GM19238 (cell line): ENCODE results near the gene VPS52.
"Not testable (repeated sequence)": the region's sequence is repeated elsewhere in the genome, so short reads cannot be mapped to it uniquely, and the experiment has no call there.

Experiments used
- DNase-seq: peaks from one replicate; pipeline ENCODE4 v3.0.0; 2011; ENCODE audit warnings: low spot score; ENCODE audit not compliant: insufficient read length

VPS52 gene

DNA sequence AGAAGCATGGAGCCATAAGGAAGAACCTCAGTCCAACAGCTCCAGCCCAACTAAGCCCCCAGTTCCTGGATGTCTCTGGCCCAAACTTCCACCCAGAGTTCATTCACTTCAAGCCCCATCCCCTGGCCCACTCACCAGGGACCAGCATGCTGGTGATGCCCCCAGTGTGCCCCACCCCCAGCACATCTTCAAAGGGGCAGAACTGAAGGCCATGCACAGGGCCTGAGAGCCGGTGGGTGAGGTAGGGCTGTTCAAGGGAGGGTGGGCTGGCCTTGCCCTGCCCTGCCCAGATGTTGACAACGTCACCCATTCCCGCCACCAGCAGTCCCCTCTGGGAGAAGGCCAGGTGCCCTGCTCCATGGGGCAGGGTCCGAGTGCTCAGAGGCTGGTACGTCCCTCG, 8.9 kb upstream of the VPS52 start:
- no peak for DNase-seq

GRCh38 chr6:33279971-33280511, 8.4 kb upstream of the VPS52 start:
- no peak for DNase-seq

- no peak for DNase-seq
Measured at GRCh38 chr6:33279257-33279695, 7.6 kb upstream of the VPS52 start.

DNA sequence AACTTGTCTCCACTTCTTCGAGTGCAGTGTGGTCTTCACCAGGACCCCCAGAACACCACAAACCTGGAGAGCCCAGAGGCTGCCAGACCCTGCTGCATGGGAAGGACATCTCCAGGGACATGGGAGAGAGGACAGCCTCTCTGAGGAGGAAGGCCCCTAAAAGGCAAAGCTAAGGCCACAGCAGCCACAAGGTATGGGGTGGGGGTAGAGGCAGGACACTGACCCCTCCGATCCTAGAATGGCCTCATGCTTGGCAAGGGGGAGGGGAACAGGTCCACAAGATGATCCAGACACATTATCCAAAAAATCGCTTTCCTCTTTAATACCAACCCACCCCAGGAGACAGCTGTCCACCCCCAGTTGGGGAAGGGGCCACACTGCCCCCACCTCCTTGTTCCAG, 7.1 kb upstream of the VPS52 start:
- no peak for DNase-seq

GRCh38 chr6:33278392-33278741, 6.7 kb upstream of the VPS52 start:
- no peak for DNase-seq

DNA sequence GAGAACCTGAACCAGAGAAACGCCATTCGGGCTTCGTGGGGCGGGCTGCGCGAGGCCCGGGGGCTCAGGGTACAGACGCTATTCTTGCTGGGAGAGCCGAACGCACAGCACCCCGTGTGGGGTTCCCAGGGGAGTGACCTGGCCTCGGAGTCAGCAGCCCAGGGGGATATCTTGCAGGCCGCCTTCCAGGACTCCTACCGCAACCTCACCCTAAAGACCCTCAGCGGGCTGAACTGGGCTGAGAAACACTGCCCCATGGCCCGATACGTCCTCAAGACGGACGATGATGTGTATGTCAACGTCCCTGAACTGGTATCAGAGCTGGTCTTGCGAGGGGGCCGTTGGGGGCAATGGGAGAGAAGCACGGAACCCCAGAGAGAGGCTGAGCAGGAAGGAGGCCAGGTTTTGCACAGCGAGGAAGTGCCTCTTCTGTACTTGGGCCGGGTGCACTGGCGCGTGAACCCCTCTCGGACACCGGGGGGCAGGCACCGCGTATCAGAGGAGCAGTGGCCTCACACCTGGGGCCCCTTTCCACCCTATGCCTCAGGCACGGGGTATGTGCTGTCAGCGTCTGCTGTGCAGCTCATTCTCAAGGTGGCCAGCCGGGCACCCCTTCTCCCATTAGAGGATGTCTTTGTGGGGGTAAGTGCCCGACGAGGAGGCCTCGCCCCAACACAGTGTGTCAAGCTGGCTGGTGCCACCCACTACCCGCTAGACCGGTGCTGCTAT, 6.2 kb upstream of the VPS52 start:
- no peak for DNase-seq

DNA sequence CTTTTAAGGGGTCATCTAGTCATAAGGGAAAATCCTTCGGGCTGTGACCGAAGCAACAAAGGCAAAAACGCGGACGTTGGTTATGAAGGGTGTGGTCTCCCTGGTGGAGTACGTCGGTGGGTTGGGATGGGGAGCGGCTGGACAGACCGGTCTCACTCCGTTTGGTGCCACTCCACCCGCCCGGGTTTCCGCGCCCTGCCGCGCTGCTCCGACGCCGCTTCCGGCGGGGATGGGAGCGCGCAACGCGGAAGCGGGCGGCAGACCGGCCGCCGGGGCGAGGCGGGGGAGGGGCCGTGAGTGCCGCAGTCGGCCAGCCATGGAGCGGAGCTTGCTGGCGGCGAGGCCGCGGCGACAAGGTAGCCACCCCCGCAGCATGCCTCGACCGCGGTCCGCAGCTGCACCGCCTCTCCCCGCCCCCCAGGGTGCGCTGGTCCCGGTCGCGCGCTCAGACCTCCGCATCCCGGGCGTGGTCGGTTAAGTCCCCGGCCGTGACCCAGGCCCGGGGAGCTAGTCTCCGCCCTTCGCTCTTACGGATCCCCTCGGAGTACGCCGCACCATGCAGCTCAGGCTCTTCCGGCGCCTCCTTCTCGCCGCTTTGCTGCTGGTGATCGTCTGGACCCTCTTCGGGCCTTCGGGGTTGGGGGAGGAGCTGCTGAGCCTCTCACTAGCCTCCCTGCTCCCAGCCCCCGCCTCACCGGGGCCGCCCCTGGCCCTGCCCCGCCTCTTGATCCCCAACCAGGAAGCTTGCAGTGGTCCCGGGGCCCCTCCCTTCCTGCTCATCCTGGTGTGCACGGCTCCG, 5.4 kb upstream of the VPS52 start, which contains the start of gene B3GALT4:
B3GALT4 (plus strand) TSS at position 260 of the 799 bp plus-strand sequence; CDS start at position 557, 297 bp downstream.
- DNase-seq, result peak; percentile 73

- no peak for DNase-seq
Measured at GRCh38 chr6:33276581-33276863, 4.8 kb upstream of the VPS52 start.

- not testable (repeated sequence) for DNase-seq
Measured at GRCh38 chr6:33275795-33276580, 4.3 kb upstream of the VPS52 start.

DNA sequence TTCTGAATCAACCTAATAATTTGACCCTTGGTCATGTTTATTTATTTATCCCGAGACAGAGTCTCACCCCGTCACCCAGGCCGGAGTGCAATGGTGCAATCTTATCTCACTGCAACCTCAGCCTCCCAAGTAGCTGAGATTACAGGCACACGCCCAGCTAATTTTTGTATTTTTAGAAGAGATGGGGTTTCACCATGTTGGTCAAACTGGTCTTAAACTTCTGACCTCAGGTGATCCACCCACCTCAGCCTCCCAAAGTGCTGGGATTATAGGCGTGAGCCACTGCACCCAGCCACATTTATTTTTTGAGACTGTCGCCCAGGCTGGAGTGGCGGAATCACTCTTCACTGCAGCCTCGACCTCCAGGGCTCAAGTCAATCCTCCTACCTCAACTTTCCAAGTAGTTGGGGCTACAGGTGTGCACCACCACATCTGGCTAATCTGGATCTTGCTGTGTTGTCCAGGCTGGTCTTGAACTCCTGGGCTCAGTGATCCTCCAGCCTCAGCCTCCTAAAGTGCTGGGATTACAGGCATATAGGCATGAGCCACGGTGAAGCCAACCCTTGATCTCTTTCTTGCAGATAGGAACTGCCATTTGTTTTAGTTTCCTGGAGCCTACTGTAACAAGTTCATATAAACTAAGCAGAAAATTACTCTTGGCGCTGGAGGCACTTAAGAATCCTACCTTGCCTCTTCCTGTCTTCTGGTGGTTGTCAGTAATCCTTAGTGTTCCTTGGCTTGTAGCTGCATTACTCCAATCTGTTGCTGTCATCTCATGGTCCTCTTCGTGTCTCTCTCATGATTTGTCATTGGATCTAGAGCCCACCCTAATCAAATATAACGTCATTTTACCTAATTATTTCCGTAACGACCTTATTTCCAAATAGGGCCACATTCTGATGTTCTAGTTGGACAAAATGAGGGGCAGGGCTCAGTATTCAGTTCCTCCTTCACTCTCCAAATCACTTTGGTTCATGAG, 2.5 kb upstream of the VPS52 start:
- no peak for DNase-seq

GRCh38 chr6:33273129-33273923, 1.6 kb upstream of the VPS52 start:
- DNase-seq, result no peak

- no peak for DNase-seq
Measured at GRCh38 chr6:33272275-33273128, 826 bp upstream of the VPS52 start.

DNA sequence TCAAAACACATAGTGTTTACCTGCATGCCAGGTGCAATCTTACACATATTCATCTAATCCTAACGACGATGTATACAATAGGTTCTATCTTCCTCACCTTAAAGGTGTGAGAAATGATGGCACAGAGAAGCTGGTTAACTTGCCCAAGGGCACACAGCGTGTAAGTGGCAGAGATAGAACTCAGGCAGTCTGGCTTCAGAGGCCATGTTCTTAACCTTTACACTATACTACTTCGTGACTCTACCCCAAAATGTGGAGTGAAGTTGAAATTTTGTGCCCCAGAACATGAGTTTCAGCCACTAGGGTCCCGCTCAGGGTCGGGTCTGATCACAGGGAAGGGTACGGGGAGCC, 584 bp downstream of the VPS52 start:
- no peak for DNase-seq

GRCh38 chr6:33264015-33264414, 7.7 kb downstream of the VPS52 start:
- DNase-seq, result no peak

GRCh38 chr6:33262490-33262889, 9.2 kb downstream of the VPS52 start:
- DNase-seq, result not testable (repeated sequence)

- DNase-seq, result no peak
Measured at GRCh38 chr6:33259032-33259431, 12.6 kb downstream of the VPS52 start.

DNA sequence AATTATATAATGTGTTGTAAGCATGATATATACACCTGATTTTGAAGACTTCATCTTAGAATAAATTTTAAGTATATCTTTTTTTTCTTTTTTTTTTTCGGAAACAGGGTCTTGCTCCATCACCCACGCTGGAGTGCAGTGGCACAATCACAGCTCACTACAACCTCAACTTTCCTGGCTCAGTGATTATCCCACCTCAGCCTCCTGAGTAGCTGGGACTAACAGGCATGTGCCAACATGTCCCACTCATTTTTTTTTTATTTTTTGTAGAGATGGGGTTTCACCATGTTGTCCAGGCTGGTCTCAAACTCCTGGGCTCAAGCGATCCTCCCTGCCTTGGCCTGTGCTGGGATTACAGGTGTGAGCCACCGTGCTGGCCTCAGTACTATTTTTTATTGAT, 17.1 kb downstream of the VPS52 start:
- DNase-seq, result no peak

GRCh38 chr6:33252759-33253158, 18.9 kb downstream of the VPS52 start:
- DNase-seq, result no peak

DNA sequence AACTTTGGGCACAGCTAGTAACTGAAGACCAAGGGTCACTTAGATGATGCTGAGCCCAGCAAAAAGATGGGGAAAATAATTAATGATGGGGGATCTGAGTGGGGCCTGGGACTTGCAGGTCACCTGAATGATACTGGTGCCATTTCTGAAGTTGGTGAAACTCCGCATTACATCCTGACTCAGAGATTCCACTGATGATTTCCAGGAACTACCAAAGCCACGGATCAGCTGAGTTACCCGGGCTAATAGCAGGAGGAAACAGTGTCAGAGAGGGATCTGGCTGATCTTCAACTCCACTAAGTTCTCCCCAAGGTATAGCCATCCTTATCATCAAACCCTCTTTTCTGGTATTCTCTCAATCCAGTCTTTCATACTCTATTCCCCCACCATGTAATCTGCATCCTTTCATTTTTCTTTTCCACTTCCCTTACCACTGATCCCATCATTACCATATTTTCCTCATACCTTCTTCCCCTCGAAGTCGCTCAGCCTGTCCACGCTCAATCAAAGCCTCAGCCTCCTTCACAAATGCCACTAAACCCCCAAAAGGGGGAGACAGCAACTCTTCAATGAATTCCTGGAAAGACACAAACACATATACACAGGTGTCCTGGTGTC, 20.2 kb downstream of the VPS52 start:
- DNase-seq, result no peak
